Activated CD4-positive, alpha-beta T cell treated with anti-CD3 and anti-CD28 coated beads, Interleukin-2, amount 10 ng/mL, durations not matched to agents 7 days and 5 days (primary cell): Measurements from ENCODE around the gene GBF1. TPM values are rescaled to one million over a fixed set of nuclear protein-coding genes. Genes with fewer than 3 reads are reported as not detected.

Source experiments
- CTCF ChIA-PET: fragments of 350-600 bp; sonication (Branson Sonifier 250); formaldehyde crosslinking; loops from one replicate; lab custom pipeline; 2021; ENCODE audit warnings: antibody characterized with exemption; lab: Charles Lee
- POLR2A ChIA-PET: fragments of 350-600 bp; sonication (Branson Sonifier 250); formaldehyde crosslinking; loops from one replicate; lab custom pipeline; 2021; ENCODE audit warnings: antibody characterized with exemption; lab: Charles Lee
- DNase-seq: peaks from one replicate; pipeline ENCODE4 v3.0.0-alpha.2; 2020
- H3K27ac Mint-ChIP-seq: one replicate; pipeline ENCODE4 v1.8.0; 2021; ENCODE audit warnings: mild to moderate bottlenecking, moderate library complexity, mixed read lengths
- H3K27me3 Mint-ChIP-seq: one replicate; pipeline ENCODE4 v1.8.0; 2021; ENCODE audit warnings: mixed read lengths
- H3K36me3 Mint-ChIP-seq: one replicate; pipeline ENCODE4 v1.8.0; 2021; ENCODE audit warnings: low read depth, mixed read lengths
- H3K4me1 Mint-ChIP-seq: one replicate; pipeline ENCODE4 v1.8.0; 2021; ENCODE audit warnings: mixed read lengths
- H3K4me3 Mint-ChIP-seq: one replicate; pipeline ENCODE4 v1.8.0; 2021; ENCODE audit warnings: mild to moderate bottlenecking, moderate library complexity, mixed read lengths
- H3K9me3 Mint-ChIP-seq: one replicate; pipeline ENCODE4 v1.8.0; 2021; ENCODE audit warnings: mixed read lengths
- total RNA-seq, 2 experiments: library from RNA; stranded (reverse); gene quantifications; one replicate each; pipeline ENCODE4 v1.2.3, GENCODE V29; 2021

Gene GBF1
- total RNA-seq, 2 experiments from 2014 or later: 42.4 to 44.6 TPM

- peak; percentile 81 for DNase-seq
- peaks cover 19% of the 10 kb centered on the region for H3K27me3 Mint-ChIP-seq
- ChIA-PET POLR2A (interaction anchor here (0.6 to 1.1 kb wide), 2 partner anchors 13 to 225 kb away, joined by 3 to 4 read pairs; partner anchors contain the start of genes CUEDC2 and TRIM8), CTCF (interaction anchor here (0.8 to 6.2 kb wide), 8 partner anchors 8 to 189 kb away, joined by 4 to 47 read pairs (median 28); partner anchors contain the start of gene CUEDC2)
- no peaks in the 10 kb centered on the region for H3K9me3 Mint-ChIP-seq
- peak overlapping the region; percentile 90 for H3K4me3 Mint-ChIP-seq
- H3K27ac Mint-ChIP-seq: peak overlapping the region; percentile 95
- H3K4me1 Mint-ChIP-seq: peaks cover 35% of the 10 kb centered on the region
- peaks cover 13% of the 10 kb centered on the region for H3K36me3 Mint-ChIP-seq
Observed at GRCh38 chr10:102419269-102420180, 174.2 kb downstream of the GBF1 start.

GRCh38 chr10:102420181-102420713 is 174.9 kb downstream of the GBF1 start:
- Mint-ChIP-seq H3K9me3 (no peaks in the 10 kb centered on the region), H3K27ac (peak overlapping the region; percentile 95), H3K4me3 (peak overlapping the region; percentile 90), H3K4me1 (peaks cover 35% of the 10 kb centered on the region), H3K36me3 (peaks cover 14% of the 10 kb centered on the region), H3K27me3 (peaks cover 19% of the 10 kb centered on the region)
- no peak for DNase-seq
- ChIA-PET POLR2A (interaction anchor here (0.6 to 1.3 kb wide), 3 partner anchors 12 to 224 kb away, joined by 3 to 4 read pairs (median 4); partner anchors contain the start of genes CUEDC2 and TRIM8), CTCF (interaction anchor here (0.8 to 6.2 kb wide), 9 partner anchors 9 to 190 kb away, joined by 3 to 47 read pairs (median 24); partner anchors contain the start of gene CUEDC2)

GRCh38 chr10:102420714-102421506 is 175.6 kb downstream of the GBF1 start, which contains the start of gene FBXL15:
TSS of gene FBXL15 (plus strand) at chr10:102420836. CDS start at chr10:102421130, 294 bp downstream.
- H3K4me1 Mint-ChIP-seq: peaks cover 37% of the 10 kb centered on the region

GRCh38 chr10:102421507-102421756 is 176.1 kb downstream of the GBF1 start:
- Mint-ChIP-seq H3K36me3 (peaks cover 14% of the 10 kb centered on the region), H3K9me3 (no peaks in the 10 kb centered on the region), H3K4me1 (peaks cover 40% of the 10 kb centered on the region), H3K27me3 (peaks cover 17% of the 10 kb centered on the region), H3K4me3 (peak overlapping the region; percentile 90), H3K27ac (peak overlapping the region; percentile 95)
- POLR2A ChIA-PET: interaction anchor here (0.6 to 1.3 kb wide), 2 partner anchors 11 to 21 kb away, joined by 3 to 4 read pairs; partner anchors contain the start of gene CUEDC2
- DNase-seq: no peak
- CTCF ChIA-PET: interaction anchor here (0.6 to 6.2 kb wide), 18 partner anchors 10 to 1547 kb away, joined by 3 to 47 read pairs (median 6); partner anchors contain the start of genes ACTR1A, CUEDC2 and ELOVL3

More at GRCh38 chr10:102420714-102421506, 175.6 kb downstream of the GBF1 start, which contains the start of gene FBXL15:
- Mint-ChIP-seq H3K4me3 (peak within 1 kb of the TSS; percentile 90), H3K27me3 (peaks cover 19% of the 10 kb centered on the region), H3K9me3 (no peaks in the 10 kb centered on the region), H3K27ac (peak within 1 kb of the TSS; percentile 95), H3K36me3 (peaks cover 14% of the 10 kb centered on the region)
- ChIA-PET POLR2A (interaction anchor here (0.6 to 1.3 kb wide), 3 partner anchors 11 to 224 kb away, joined by 3 to 4 read pairs (median 3); partner anchors contain the start of genes CUEDC2 and TRIM8), CTCF (interaction anchor here (0.8 to 6.2 kb wide), 15 partner anchors 9 to 252 kb away, joined by 3 to 47 read pairs (median 10); partner anchors contain the start of genes CUEDC2 and ELOVL3)
- DNase-seq: peak; percentile 97

DNA sequence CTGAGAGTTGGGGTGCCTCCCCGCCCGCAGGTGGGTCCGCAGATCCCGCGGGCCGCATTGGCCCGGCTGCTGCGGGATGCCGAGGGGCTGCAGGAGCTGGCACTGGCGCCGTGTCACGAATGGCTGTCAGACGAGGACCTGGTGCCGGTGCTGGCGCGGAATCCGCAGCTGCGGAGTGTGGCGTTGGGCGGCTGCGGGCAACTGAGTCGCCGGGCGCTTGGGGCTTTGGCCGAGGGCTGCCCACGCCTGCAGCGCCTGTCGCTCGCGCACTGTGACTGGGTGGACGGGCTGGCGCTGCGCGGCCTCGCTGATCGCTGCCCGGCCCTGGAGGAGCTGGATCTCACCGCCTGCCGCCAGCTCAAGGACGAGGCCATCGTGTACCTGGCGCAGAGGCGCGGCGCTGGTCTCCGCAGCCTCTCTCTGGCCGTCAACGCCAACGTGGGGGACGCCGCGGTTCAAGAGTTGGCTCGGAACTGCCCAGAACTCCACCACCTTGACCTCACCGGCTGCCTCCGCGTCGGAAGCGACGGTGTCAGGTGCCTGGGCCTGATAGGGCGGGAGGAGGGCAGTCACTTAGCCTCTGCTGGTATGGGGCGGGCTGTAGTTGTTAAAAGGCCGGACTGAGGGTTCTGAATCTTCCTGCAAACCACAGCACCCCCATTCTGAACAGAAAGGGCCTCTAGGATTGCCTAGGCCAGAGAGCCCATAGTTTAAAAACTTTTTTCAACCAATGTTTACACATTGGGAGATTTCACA is 176.6 kb downstream of the GBF1 start:
- peak; percentile 26 for DNase-seq
- Mint-ChIP-seq H3K27me3 (peaks cover 17% of the 10 kb centered on the region), H3K4me3 (peak overlapping the region; percentile 90), H3K36me3 (peaks cover 14% of the 10 kb centered on the region), H3K4me1 (peaks cover 40% of the 10 kb centered on the region), H3K27ac (peak overlapping the region; percentile 95), H3K9me3 (no peaks in the 10 kb centered on the region)
- ChIA-PET CTCF (interaction anchor here (0.6 to 6.2 kb wide), 20 partner anchors 11 to 1548 kb away, joined by 3 to 47 read pairs (median 6); partner anchors contain the start of genes ACTR1A, C10orf95, CUEDC2 and ELOVL3), POLR2A (interaction anchor here (0.7 to 1.3 kb wide), 2 partner anchors 10 kb away, joined by 3 to 4 read pairs; partner anchors contain the start of gene CUEDC2)

- H3K27me3 Mint-ChIP-seq: peaks cover 11% of the 10 kb centered on the region
Observed at GRCh38 chr10:102422545-102423129, 177.3 kb downstream of the GBF1 start.

GRCh38 chr10:102423372-102423968 is 178.1 kb downstream of the GBF1 start:
- ChIA-PET CTCF (interaction anchor here (0.8 to 6.2 kb wide), 15 partner anchors 9 to 288 kb away, joined by 3 to 47 read pairs (median 9); partner anchors contain the start of genes C10orf95, CUEDC2 and ELOVL3), POLR2A (interaction anchor here (1.1 kb wide), 1 partner anchor 9 kb away, joined by 3 read pairs; the partner anchor contains the start of gene CUEDC2)
- Mint-ChIP-seq H3K27ac (peak overlapping the region; percentile 95), H3K4me1 (peaks cover 47% of the 10 kb centered on the region), H3K27me3 (peaks cover 3% of the 10 kb centered on the region), H3K9me3 (no peaks in the 10 kb centered on the region), H3K4me3 (peak overlapping the region; percentile 47), H3K36me3 (peaks cover 16% of the 10 kb centered on the region)
- no peak for DNase-seq

More at GRCh38 chr10:102422545-102423129, 177.3 kb downstream of the GBF1 start:
- Mint-ChIP-seq H3K36me3 (peaks cover 16% of the 10 kb centered on the region), H3K9me3 (no peaks in the 10 kb centered on the region), H3K4me3 (peak overlapping the region; percentile 90), H3K4me1 (peaks cover 47% of the 10 kb centered on the region), H3K27ac (peak overlapping the region; percentile 95)
- POLR2A ChIA-PET: interaction anchor here (0.7 kb wide), 1 partner anchor 10 kb away, joined by 3 read pairs; the partner anchor contains the start of gene CUEDC2
- DNase-seq: peak; percentile 57
- CTCF ChIA-PET: interaction anchor here (0.8 to 6.2 kb wide), 20 partner anchors 10 to 287 kb away, joined by 3 to 47 read pairs (median 7); partner anchors contain the start of genes ACTR1A, C10orf95, CUEDC2 and ELOVL3

DNA sequence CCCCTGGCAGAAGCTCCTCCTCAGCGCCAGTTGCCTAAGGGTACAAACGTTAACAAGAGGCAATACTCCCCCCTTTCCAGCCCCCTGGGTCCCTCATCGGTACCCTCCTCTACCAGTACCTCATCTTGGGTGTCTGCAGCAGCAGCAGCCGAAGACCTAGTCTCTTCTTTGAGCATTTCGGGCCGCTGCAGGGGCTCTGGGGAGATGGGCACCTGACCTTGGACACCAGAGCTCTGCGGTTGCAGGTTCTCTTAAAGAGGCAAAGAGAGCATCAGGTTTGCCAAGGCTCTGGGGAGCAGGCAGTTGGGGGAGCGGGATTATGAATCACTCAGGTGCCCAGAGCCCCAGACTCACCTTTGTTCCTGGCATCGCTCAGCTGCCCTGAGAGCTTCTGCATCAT is 178.8 kb downstream of the GBF1 start:
- POLR2A ChIA-PET: interaction anchor here (1.1 kb wide), 1 partner anchor 8 kb away, joined by 3 read pairs; the partner anchor contains the start of gene CUEDC2
- H3K36me3 Mint-ChIP-seq: peaks cover 16% of the 10 kb centered on the region
- DNase-seq: no peak
- no peaks in the 10 kb centered on the region for H3K9me3 Mint-ChIP-seq
- H3K27ac Mint-ChIP-seq: peak overlapping the region; percentile 72
- peaks cover 43% of the 10 kb centered on the region for H3K4me1 Mint-ChIP-seq
- H3K4me3 Mint-ChIP-seq: no peak overlapping the region
- CTCF ChIA-PET: interaction anchor here (1.0 to 6.2 kb wide), 9 partner anchors 9 to 194 kb away, joined by 3 to 47 read pairs (median 13); partner anchors contain the start of genes C10orf95 and CUEDC2
- H3K27me3 Mint-ChIP-seq: no peaks in the 10 kb centered on the region

DNA sequence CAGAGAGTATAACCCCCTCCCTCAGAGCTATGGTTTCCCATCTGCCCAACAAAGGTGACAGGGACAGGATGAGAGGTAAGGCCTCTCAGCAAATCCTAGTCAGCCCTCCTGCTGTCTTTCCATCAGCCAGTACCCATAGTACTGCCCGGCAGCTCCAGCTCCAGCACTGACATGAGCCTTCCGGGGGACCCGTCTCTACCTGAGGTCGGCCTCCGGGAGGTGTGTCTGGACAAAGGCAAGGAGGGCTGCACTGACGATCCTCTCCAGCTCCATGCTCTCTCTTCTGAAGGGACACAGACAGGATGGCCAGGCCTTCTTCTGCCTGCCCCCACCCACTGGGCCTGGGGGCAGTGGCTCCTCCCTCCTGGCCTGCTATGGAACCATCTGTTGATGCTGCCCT is 179.6 kb downstream of the GBF1 start:
- ChIA-PET CTCF (interaction anchor here (0.6 to 6.2 kb wide), 7 partner anchors 12 to 194 kb away, joined by 3 to 47 read pairs (median 7); no protein-coding TSS in a partner anchor), POLR2A (no interaction called here)
- H3K36me3 Mint-ChIP-seq: peaks cover 16% of the 10 kb centered on the region
- no peak overlapping the region for H3K4me3 Mint-ChIP-seq
- no peak overlapping the region for H3K27ac Mint-ChIP-seq
- no peak for DNase-seq
- H3K9me3 Mint-ChIP-seq: no peaks in the 10 kb centered on the region
- peaks cover 36% of the 10 kb centered on the region for H3K4me1 Mint-ChIP-seq
- no peaks in the 10 kb centered on the region for H3K27me3 Mint-ChIP-seq

DNA sequence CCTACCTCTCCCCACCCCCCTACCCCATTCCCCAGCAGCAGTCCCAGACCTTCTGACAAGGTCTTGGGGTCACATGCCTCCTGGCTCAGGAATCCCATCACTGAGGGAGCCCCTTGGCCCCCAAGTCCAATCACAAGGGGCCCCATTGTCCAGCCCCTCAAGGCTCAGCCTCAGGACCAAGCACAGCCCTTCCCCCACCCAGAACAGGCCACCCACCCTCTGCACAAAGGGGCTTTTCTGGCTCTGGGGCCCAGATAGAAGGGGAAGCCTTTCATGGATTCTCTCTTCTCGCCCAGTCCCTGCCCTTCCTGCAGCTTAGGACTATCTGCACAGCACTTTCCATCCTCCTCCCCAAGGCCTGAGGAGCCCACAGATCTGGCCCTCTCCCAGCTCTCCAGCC is 180.1 kb downstream of the GBF1 start:
- POLR2A ChIA-PET: no interaction called here
- Mint-ChIP-seq H3K4me3 (no peak overlapping the region), H3K27ac (no peak overlapping the region)

More for the DNA sequence above, 180.1 kb downstream of the GBF1 start:
- Mint-ChIP-seq H3K27me3 (no peaks in the 10 kb centered on the region), H3K4me1 (peaks cover 31% of the 10 kb centered on the region), H3K36me3 (peaks cover 16% of the 10 kb centered on the region), H3K9me3 (no peaks in the 10 kb centered on the region)
- DNase-seq: no peak
- CTCF ChIA-PET: interaction anchor here (0.8 to 6.2 kb wide), 5 partner anchors 11 to 30 kb away, joined by 3 to 31 read pairs (median 4); partner anchors contain the start of genes C10orf95 and NFKB2
